Keratinocyte (primary cell): ENCODE measurements around the gene S100A13.

Experiments
- CTCF ChIP-seq, 3 experiments: IDR thresholded peaks in 1 of 3; conservative IDR thresholded peaks in 1 of 3; optimal IDR thresholded peaks in 1 of 3; 2 replicates in 2 of 3; 3 replicates in 1 of 3; pipeline versions ENCODE3 to v1.5.1; 2011; ENCODE audit warnings: low read length in 3 of 3, mild to moderate bottlenecking in 3 of 3, moderate library complexity in 2 of 3, control low read depth in 1 of 3, inconsistent platforms in 1 of 3; ENCODE audit not compliant: insufficient read depth in 2 of 3; ENCODE audit errors: extremely low read depth in 1 of 3
- EZH2 ChIP-seq: IDR thresholded peaks from one replicate; pipeline ENCODE4 v1.6.1; 2012; ENCODE audit warnings: inconsistent platforms, mild to moderate bottlenecking, low read length, moderate library complexity

- TF ChIP-seq CTCF (optimal IDR thresholded peaks at IDR 0.05 in 1 of 3, IDR thresholded peaks at IDR 0.05 in 1 of 3, conservative IDR thresholded peaks at IDR 0.05 in 1 of 3; ENCODE audit: extremely low read depth in 1 of 3, insufficient read depth in 2 of 3, low read length in 3 of 3) (no peak), EZH2 (no peak)
Observed at GRCh38 chr1:153636312-153636711, 9.0 kb upstream of the S100A13 start.
